NCI-H128 (cell line): ENCODE measurements around the gene CARD11.

Experiments used
- DNase-seq: peaks from one replicate; lab custom pipeline; 2025; ENCODE audit not compliant: unreplicated experiment; lab: John Stamatoyannopoulos, UW

CARD11 gene

DNA sequence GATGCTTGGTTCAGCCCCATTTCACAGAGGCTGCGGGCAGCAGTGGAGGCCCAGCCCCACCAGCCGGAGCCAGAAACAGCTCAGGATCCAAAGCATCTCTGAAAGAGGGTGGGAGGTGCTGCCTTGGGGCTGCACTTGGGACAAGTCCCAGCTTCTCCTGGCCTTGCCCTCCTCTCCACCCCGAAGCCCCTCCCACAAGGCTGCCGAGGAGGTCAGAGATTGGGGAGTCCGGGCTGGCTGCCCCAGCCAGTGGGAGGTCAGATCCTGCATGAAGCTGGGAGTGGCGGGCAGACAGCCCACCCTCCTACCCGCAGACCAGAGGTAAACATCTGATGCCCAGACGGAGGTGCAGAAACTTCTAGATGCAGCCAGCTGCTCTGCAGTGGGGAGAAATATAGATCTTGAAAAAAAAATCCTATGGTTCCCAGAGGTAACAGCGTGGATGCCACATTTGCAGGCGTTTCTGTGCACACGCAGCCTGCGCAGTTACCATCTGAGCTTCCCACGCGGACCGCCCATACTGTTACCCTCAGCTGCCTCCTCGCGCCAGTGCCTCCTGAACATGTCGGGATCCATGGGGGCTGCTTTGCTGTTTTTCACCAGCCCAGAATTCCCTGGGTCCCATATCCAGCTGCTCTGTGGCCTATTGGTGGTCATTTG, 162.7 kb downstream of the CARD11 start:
- DNase-seq: no peak

DNA sequence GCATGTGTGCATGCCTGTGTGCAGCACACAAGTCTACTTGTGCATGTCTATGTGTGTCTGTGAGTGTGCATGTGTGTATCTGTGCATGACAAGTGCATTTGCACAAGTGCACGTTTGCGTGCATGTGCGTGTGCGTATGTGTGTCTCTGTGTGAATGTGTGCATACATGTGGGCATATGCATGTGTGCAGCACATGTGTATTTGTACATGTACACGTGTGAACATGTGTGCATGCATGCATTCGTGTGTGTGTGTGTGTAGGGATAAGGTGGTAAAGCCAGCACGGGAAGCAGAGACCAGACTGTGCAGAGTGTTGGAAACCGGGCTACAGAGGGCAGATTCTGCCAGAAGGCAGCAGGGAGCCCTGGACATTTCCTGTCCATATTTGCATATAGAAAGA, 163.6 kb downstream of the CARD11 start:
- DNase-seq: no peak

- DNase-seq: no peak
Observed at GRCh38 chr7:2879354-2879753, 164.3 kb downstream of the CARD11 start.

DNA sequence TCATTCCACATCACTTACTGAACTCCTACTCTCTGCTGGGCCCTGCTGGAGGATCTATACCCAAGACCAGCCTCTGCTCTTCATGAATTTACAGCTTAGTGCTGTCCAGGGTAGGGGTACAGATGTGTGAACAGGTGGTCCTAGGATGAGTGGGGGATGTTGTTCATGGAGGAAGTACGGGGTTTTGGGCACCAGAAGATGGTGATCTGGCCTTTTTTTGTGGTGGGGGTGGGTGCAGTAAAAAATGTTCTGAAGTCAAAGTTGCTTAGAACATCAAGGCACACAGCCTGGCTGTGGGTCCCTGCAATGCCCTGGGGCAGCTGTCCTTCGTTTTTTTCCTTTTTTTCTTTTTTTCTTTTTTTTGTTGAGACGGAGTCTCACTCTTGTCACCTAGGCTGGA, 165.4 kb downstream of the CARD11 start:
- DNase-seq: no peak

- DNase-seq: no peak
Observed at GRCh38 chr7:2876031-2876731, 167.5 kb downstream of the CARD11 start.

DNA sequence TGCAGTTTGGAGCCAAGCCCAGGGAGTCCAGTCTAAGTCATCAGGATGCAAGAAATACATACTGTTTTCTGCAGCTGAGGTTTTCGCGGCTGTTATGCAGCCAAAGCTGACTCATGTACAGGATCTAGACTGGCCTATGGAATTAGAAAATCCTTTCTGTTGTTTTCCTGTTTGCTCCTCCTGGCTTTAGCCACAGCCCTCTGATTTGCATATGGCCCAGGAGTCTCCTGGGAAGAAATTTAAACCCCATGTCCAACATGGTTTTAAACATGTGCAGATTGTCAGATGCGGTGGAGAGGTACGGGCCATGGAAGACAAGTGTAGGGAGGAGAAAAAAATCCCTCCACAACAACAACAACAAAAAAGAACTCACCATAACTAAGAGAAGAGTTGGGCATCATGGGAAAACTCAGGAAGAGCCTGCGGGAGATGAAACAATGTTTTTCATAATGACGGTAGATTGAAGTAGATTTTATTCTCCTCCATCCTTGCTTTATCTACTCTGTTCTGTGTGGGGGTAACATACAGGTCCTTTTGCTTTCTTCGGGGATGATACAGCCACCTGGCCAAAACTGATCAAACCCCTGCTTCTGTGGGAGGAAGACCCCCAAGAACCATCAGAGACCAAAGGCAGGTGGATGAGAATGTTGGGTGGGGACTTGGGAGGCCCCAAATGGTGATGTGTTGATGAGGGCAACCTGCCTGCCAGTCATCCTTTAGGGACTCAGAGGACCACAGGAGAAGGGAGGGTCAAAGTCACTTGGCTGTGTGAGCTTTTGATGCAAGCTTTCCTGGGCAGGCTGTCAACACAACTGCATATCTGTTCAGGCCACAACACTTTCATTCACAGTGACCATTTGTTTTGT, 169.7 kb downstream of the CARD11 start:
- DNase-seq: no peak

DNA sequence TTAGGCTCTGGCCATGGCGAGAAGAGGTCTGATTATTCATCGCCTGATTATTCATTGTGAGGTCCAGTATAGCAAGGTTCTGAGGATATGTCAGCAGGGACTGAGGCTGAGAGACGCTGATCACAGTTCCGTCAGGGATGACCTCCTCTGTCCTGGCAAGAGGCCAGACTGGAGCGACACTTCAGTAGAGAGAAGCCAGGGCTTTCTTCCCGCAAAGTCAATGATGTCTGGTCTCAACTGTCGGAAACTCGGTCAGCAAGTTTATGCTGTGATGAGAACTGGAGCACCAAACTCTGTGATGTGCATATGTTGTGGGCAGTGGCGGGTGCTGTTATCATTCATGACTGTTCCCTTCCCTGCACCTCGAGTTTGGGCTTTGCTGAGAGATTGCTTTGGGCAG, 170.5 kb downstream of the CARD11 start:
- no peak for DNase-seq

DNA sequence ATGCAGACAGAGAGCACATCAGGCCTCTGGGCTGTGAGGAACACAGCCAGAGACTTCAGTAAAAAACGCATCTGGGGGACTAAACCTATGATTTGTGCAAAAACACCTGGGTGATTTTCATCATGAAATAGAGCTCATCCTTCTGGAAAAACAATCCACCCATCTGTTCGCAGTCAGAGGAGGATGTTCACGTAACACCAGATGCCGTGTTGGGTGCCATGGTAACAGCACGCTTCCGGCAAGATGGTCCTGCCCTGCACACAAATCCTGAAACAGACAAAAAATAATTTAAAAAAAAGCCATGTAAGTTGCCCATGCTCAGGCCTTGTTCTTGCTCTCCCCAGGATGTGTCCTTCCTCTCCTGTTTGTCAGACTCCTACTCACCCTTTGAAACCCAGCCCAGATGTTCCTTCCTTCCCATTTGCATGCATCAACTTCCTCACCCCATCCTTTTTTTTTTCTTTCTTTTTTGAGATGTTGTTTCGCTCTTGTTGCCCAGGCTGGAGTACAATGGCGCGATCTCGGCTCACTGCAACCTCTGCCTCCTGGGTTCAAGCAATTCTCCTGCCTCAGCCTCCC, 171.3 kb downstream of the CARD11 start:
- no peak for DNase-seq

DNA sequence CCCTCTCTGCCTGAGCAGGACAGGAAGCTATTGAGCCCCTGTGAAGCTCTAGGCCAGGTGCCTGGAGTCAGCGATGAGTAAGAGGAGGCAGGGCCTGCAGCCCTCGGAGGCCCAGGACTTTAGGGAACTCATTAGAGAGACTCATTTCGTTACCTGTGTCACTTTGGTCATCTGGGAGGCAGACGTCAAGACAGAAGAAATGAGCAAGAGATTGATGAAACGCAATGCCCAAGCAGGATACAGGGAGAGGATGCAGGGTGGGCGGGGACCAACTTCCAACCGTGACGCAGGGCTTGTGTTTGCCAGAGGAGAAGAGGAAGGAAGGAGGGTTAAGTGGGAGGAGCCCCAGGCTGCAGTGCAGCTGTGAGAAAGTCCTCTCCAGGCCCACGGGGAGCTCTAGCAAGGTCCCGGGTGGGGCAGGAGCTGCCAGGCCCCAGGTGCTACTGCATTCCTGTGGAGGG, 173.2 kb downstream of the CARD11 start:
- DNase-seq: no peak

DNA sequence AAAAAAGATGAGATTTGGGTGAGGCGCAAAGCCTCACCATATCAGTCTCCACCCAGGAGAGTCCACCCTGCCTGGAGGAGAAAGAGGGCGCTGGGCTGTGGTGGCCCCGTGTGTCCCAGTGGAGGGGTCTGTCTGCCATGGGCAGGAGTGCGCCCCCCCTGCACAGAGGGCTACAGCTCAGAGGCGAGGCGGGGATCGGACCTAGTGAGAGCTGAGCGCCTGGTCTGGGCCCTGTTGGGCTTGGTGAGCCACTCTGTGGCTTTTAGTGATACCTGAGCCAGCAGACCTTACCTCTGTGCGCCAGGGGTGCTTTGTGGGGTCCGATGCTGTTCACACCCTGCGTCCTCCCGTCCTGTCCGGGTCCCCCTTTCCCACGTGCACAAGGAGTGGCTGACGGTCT, 173.7 kb downstream of the CARD11 start:
- DNase-seq: no peak

DNA sequence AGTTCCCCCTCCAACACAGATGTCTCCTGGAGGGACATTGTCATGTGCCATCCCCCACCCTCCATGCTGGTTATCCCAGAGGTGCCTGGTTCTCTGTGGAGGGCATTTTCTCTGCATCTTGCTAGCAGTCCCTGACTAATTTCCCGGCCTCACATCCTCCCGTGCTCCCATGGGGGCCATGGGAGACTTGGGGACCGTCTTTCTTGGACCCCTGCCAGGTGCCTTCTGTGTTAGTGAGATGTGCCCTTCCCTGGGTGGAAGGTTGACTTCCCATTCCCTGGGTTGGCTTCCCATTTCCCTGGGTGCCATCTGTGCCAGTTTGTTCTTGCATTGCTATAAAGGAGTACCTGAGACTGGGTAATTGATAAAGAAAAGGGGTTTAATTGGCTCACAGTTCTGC, 177.1 kb downstream of the CARD11 start:
- DNase-seq: no peak

- DNase-seq: peak; percentile 51
Observed at GRCh38 chr7:2864999-2865670, 178.5 kb downstream of the CARD11 start.

- no peak for DNase-seq
Observed at GRCh38 chr7:2864204-2864985, 179.3 kb downstream of the CARD11 start.

- no peak for DNase-seq
Observed at GRCh38 chr7:2863461-2864066, 180.1 kb downstream of the CARD11 start.

DNA sequence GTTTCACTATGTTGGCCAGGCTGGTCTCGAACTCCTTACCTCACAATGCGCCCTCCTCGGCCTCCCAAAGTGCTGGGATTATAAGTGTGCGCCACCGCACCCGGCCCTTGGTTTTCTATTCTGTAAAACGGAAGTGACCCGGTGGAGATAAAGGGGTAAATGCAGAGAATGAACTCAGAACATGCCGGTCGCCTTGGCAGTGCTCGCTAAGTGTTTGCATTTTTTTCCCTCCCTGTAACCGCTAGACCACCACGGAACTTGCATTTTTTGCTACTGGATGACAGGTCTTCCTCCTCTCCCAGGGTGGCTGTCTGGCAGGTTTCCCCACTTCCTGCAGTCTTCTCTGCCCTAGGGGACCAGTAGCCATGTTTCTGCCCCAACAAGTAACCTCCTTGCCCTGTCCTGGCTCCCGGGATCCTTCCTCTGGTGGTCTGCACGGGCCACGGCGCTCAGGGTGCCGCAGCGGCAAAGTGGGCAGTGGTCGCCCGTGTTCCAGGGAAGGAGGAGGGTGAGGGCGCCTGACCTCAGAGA, 180.8 kb downstream of the CARD11 start:
- DNase-seq: no peak

GRCh38 chr7:2861509-2861908, 182.2 kb downstream of the CARD11 start:
- no peak for DNase-seq

GRCh38 chr7:2860627-2861133, 183.0 kb downstream of the CARD11 start:
- no peak for DNase-seq

- no peak for DNase-seq
Observed at GRCh38 chr7:2859952-2860351, 183.7 kb downstream of the CARD11 start.

- DNase-seq: no peak
Observed at GRCh38 chr7:2858621-2859020, 185.0 kb downstream of the CARD11 start.
